ENCODE data around the gene SMARCAL1. TPM values are rescaled to one million over a fixed set of nuclear protein-coding genes. Genes with fewer than 3 reads are reported as not detected.

Gene SMARCAL1
- total and polyA plus RNA-seq, 2 of the 13 experiments (the other 11 are each of a cell fraction or from before 2014, with no cell fraction given), result 12.7 to 21.3 TPM

- TF ChIP-seq GPBP1L1 (CRISPR knock-in tag; IDR thresholded peaks at IDR 0.05) (no peak), ZNF878 (CRISPR knock-in tag; IDR thresholded peaks at IDR 0.05) (no peak), GMEB2 (CRISPR knock-in tag; IDR thresholded peaks at IDR 0.05; ENCODE audit: low read depth) (no peak), HNRNPUL1 (IDR thresholded peaks at IDR 0.05; ENCODE audit: low read depth, low read length) (no peak), MBD4 (IDR thresholded peaks at IDR 0.05; ENCODE audit: borderline replicate concordance, low read length) (0 out of 2 replicates have a peak, but pooled peaks have one; percentile 15), ERF (CRISPR knock-in tag; IDR thresholded peaks at IDR 0.05) (no peak), FOXK1 (CRISPR knock-in tag; IDR thresholded peaks at IDR 0.05; ENCODE audit: borderline replicate concordance, low read depth) (no peak), RBFOX2 (IDR thresholded peaks at IDR 0.05; ENCODE audit: low read depth, low read length) (0 out of 2 replicates have a peak, but pooled peaks have one; percentile 25), SRY (CRISPR knock-in tag; IDR thresholded peaks at IDR 0.05) (no peak), GLI4 (CRISPR knock-in tag; IDR thresholded peaks at IDR 0.05; ENCODE audit: borderline replicate concordance) (0 out of 2 replicates have a peak, but pooled peaks have one; percentile 48), GZF1 (CRISPR knock-in tag; IDR thresholded peaks at IDR 0.05) (0 out of 2 replicates have a peak, but pooled peaks have one; percentile 18), ZNF713 (CRISPR knock-in tag; IDR thresholded peaks at IDR 0.05) (no peak), HMG20A (CRISPR knock-in tag; IDR thresholded peaks at IDR 0.05; ENCODE audit: borderline replicate concordance) (no peak), TGIF2 (CRISPR knock-in tag; IDR thresholded peaks at IDR 0.05) (no peak), TFAP4 (IDR thresholded peaks at IDR 0.05; ENCODE audit: borderline replicate concordance, low read depth) (no peak), NR2F6 (IDR thresholded peaks at IDR 0.05) (no peak), NR2F6 (CRISPR knock-in tag; IDR thresholded peaks at IDR 0.05) (no peak), POLR2AphosphoS5 (IDR thresholded peaks at IDR 0.05; ENCODE audit: low read depth, low read length) (peak; percentile 67), HHEX (CRISPR knock-in tag; IDR thresholded peaks at IDR 0.05) (no peak), NAIF1 (CRISPR knock-in tag; IDR thresholded peaks at IDR 0.05; ENCODE audit: borderline replicate concordance) (no peak)
- TF ChIP-seq, protein P1, sequence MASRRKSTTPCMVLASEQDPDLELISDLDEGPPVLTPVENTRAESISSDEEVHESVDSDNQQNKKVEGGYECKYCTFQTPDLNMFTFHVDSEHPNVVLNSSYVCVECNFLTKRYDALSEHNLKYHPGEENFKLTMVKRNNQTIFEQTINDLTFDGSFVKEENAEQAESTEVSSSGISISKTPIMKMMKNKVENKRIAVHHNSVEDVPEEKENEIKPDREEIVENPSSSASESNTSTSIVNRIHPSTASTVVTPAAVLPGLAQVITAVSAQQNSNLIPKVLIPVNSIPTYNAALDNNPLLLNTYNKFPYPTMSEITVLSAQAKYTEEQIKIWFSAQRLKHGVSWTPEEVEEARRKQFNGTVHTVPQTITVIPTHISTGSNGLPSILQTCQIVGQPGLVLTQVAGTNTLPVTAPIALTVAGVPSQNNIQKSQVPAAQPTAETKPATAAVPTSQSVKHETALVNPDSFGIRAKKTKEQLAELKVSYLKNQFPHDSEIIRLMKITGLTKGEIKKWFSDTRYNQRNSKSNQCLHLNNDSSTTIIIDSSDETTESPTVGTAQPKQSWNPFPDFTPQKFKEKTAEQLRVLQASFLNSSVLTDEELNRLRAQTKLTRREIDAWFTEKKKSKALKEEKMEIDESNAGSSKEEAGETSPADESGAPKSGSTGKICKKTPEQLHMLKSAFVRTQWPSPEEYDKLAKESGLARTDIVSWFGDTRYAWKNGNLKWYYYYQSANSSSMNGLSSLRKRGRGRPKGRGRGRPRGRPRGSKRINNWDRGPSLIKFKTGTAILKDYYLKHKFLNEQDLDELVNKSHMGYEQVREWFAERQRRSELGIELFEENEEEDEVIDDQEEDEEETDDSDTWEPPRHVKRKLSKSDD (CRISPR knock-in tag; IDR thresholded peaks at IDR 0.05; ENCODE audit: low read depth), result no peak
- TF ChIP-seq, protein P2, sequence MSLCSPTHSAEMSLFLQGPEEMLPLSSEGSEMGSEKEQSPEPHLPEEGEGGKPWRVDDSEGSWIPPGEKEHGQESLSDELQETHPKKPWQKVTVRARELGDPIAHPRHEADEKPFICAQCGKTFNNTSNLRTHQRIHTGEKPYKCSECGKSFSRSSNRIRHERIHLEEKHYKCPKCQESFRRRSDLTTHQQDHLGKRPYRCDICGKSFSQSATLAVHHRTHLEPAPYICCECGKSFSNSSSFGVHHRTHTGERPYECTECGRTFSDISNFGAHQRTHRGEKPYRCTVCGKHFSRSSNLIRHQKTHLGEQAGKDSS (CRISPR knock-in tag; IDR thresholded peaks at IDR 0.05; ENCODE audit: borderline replicate concordance, low read depth), result no peak
Measured at GRCh38 chr2:216505133-216506106, 93.1 kb downstream of the SMARCAL1 start (continued).
